ENCODE results near the gene OTOA.
"Not testable (repeated sequence)": the region's sequence is repeated elsewhere in the genome, so short reads cannot be mapped to it uniquely, and the experiment has no call there.

The OTOA gene

GRCh38 chr16:21684199-21684598 is 20.4 kb downstream of the OTOA start:
- no peaks in the 10 kb centered on the region for H3K27me3 ChIP-seq (ENCODE audit: insufficient read depth, insufficient read length)
- no peak for DNase-seq (ENCODE audit: low read depth, low spot score)
- TF ChIP-seq ZNF274 (IDR thresholded peaks at IDR 0.05; ENCODE audit: low read depth, low read length) (no peak), SUZ12 (IDR thresholded peaks at IDR 0.05; ENCODE audit: extremely low read depth, insufficient read depth, insufficient read length) (no peak), YY1 (IDR thresholded peaks at IDR 0.05; ENCODE audit: insufficient read depth, insufficient read length) (no peak)

GRCh38 chr16:21685034-21685455 is 21.3 kb downstream of the OTOA start:
- Histone ChIP-seq H3K36me3 (ENCODE audit: insufficient read depth, insufficient read length, low read length) (no peaks in the 10 kb centered on the region), H3K4me3 (ENCODE audit: insufficient read length, low read depth) (no peak overlapping the region), H3K9ac (ENCODE audit: insufficient read length, low read depth) (no peak overlapping the region), H3K27me3 (ENCODE audit: insufficient read depth, insufficient read length) (no peaks in the 10 kb centered on the region), H3K4me1 (ENCODE audit: insufficient read depth, insufficient read length) (no peaks in the 10 kb centered on the region), H3K9me3 (ENCODE audit: insufficient read depth, low read length) (no peaks in the 10 kb centered on the region)
- TF ChIP-seq ZNF274 (IDR thresholded peaks at IDR 0.05; ENCODE audit: low read depth, low read length) (no peak), YY1 (IDR thresholded peaks at IDR 0.05; ENCODE audit: insufficient read depth, insufficient read length) (no peak), SUZ12 (IDR thresholded peaks at IDR 0.05; ENCODE audit: extremely low read depth, insufficient read depth, insufficient read length) (no peak)
- no peak for DNase-seq (ENCODE audit: low read depth, low spot score)

More at GRCh38 chr16:21684199-21684598, 20.4 kb downstream of the OTOA start:
- no peak overlapping the region for H3K9ac ChIP-seq (ENCODE audit: insufficient read length, low read depth)
- H3K4me1 ChIP-seq (ENCODE audit: insufficient read depth, insufficient read length) = no peaks in the 10 kb centered on the region
- no peaks in the 10 kb centered on the region for H3K36me3 ChIP-seq (ENCODE audit: insufficient read depth, insufficient read length, low read length)
- no peak overlapping the region for H3K4me3 ChIP-seq (ENCODE audit: insufficient read length, low read depth)
- no peaks in the 10 kb centered on the region for H3K9me3 ChIP-seq (ENCODE audit: insufficient read depth, low read length)

- Histone ChIP-seq H3K36me3 (ENCODE audit: insufficient read depth, insufficient read length, low read length) (no peaks in the 10 kb centered on the region), H3K4me3 (ENCODE audit: insufficient read length, low read depth) (no peak overlapping the region)
- no peak for DNase-seq (ENCODE audit: low read depth, low spot score)
These were observed 25.3 kb downstream of the OTOA start for GRCh38 chr16:21689107-21689506.

DNA sequence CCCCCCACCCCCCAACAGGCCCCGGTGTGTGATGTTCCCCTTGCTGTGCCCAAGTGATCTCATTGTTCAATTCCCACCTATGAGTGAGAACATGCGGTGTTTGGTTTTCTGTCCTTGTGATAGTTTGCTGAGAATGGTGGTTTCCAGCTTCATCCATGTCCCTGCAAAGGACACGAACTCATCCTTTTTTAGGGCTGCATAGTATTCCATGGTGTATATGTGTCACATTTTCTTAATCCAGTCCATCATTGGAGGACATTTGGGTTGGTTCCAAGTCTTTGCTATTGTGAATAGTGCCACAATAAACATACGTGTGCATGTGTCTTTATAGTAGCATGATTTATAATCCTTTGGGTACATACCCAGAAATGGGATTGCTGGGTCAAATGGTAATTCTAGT is 27.2 kb downstream of the OTOA start:
- H3K9me3 ChIP-seq (ENCODE audit: insufficient read depth, low read length); H3K4me1 ChIP-seq (ENCODE audit: insufficient read depth, insufficient read length); H3K9ac ChIP-seq (ENCODE audit: insufficient read length, low read depth); H3K27me3 ChIP-seq (ENCODE audit: insufficient read depth, insufficient read length); H3K36me3 ChIP-seq (ENCODE audit: insufficient read depth, insufficient read length, low read length); H3K4me3 ChIP-seq (ENCODE audit: insufficient read length, low read depth); DNase-seq (ENCODE audit: low read depth, low spot score): not testable (repeated sequence)

More at GRCh38 chr16:21689107-21689506, 25.3 kb downstream of the OTOA start:
- Histone ChIP-seq H3K9me3 (ENCODE audit: insufficient read depth, low read length) (no peaks in the 10 kb centered on the region), H3K9ac (ENCODE audit: insufficient read length, low read depth) (no peak overlapping the region), H3K27me3 (ENCODE audit: insufficient read depth, insufficient read length) (no peaks in the 10 kb centered on the region), H3K4me1 (ENCODE audit: insufficient read depth, insufficient read length) (no peaks in the 10 kb centered on the region)
- no peak for TF ChIP-seq SUZ12 (IDR thresholded peaks at IDR 0.05; ENCODE audit: extremely low read depth, insufficient read depth, insufficient read length)
- TF ChIP-seq ZNF274 (IDR thresholded peaks at IDR 0.05; ENCODE audit: low read depth, low read length) = no peak
- no peak for TF ChIP-seq YY1 (IDR thresholded peaks at IDR 0.05; ENCODE audit: insufficient read depth, insufficient read length)

- Histone ChIP-seq H3K4me1 (ENCODE audit: insufficient read depth, insufficient read length) (no peaks in the 10 kb centered on the region), H3K27me3 (ENCODE audit: insufficient read depth, insufficient read length) (no peaks in the 10 kb centered on the region), H3K4me3 (ENCODE audit: insufficient read length, low read depth) (no peak overlapping the region), H3K9me3 (ENCODE audit: insufficient read depth, low read length) (no peaks in the 10 kb centered on the region), H3K36me3 (ENCODE audit: insufficient read depth, insufficient read length, low read length) (no peaks in the 10 kb centered on the region), H3K9ac (ENCODE audit: insufficient read length, low read depth) (no peak overlapping the region)
- TF ChIP-seq SUZ12 (IDR thresholded peaks at IDR 0.05; ENCODE audit: extremely low read depth, insufficient read depth, insufficient read length) = no peak
- TF ChIP-seq YY1 (IDR thresholded peaks at IDR 0.05; ENCODE audit: insufficient read depth, insufficient read length) = no peak
- TF ChIP-seq ZNF274 (IDR thresholded peaks at IDR 0.05; ENCODE audit: low read depth, low read length) = no peak
- no peak for DNase-seq (ENCODE audit: low read depth, low spot score)
These were observed 30.8 kb downstream of the OTOA start for GRCh38 chr16:21694609-21695008.

- H3K4me1 ChIP-seq (ENCODE audit: insufficient read depth, insufficient read length) = no peaks in the 10 kb centered on the region
- no peaks in the 10 kb centered on the region for H3K36me3 ChIP-seq (ENCODE audit: insufficient read depth, insufficient read length, low read length)
- H3K4me3 ChIP-seq (ENCODE audit: insufficient read length, low read depth) = no peak overlapping the region
- H3K9ac ChIP-seq (ENCODE audit: insufficient read length, low read depth) = no peak overlapping the region
- H3K27me3 ChIP-seq (ENCODE audit: insufficient read depth, insufficient read length) = no peaks in the 10 kb centered on the region
- H3K9me3 ChIP-seq (ENCODE audit: insufficient read depth, low read length) = no peaks in the 10 kb centered on the region
- TF ChIP-seq ZNF274 (IDR thresholded peaks at IDR 0.05; ENCODE audit: low read depth, low read length) = no peak
- TF ChIP-seq YY1 (IDR thresholded peaks at IDR 0.05; ENCODE audit: insufficient read depth, insufficient read length) = no peak
- TF ChIP-seq SUZ12 (IDR thresholded peaks at IDR 0.05; ENCODE audit: extremely low read depth, insufficient read depth, insufficient read length) = no peak
- DNase-seq (ENCODE audit: low read depth, low spot score) = no peak
These were observed 33.3 kb downstream of the OTOA start for GRCh38 chr16:21697032-21697431.

DNA sequence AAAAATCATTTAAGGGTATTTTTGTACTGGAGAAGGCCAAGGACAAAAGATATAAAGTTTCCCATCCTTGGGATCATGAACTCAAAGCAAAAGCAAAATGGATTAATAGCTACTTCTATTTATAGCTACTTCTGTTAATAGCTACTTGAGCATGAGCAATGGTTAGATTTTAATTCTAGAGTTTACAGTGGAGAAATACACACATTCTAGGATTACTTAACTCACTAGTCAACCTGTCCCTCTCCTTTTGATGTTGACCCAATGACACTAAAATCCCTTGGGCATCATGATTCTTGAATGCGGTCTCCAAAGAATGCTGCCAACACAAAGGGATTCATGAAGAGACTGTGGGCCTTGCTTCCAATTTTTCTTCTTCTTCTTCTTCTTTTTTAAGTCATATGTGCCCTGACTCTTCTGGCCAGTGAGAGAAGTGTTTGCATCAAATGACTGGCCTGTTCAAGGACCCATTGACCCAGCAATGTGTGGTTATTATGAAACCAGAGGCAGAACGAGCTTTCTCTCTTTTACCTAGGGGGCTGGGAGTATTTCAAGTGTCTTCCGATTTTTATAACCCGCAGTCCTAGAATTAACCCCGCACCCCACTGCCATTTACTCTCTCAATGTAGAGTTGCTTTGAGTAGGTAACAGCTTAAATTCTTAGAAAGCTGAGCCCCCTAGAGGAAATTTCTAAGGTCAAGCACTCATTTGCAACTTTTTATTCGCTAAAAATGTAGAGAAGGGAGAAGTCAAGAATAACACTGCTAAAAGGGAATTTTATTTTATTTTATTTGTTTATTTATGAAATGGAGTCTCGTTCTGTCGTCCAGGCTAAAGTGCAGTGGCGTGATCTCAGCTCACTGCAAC is 34.6 kb downstream of the OTOA start:
- TF ChIP-seq ZNF274 (IDR thresholded peaks at IDR 0.05; ENCODE audit: low read depth, low read length) (no peak), SUZ12 (IDR thresholded peaks at IDR 0.05; ENCODE audit: extremely low read depth, insufficient read depth, insufficient read length) (no peak), YY1 (IDR thresholded peaks at IDR 0.05; ENCODE audit: insufficient read depth, insufficient read length) (no peak)
- Histone ChIP-seq H3K36me3 (ENCODE audit: insufficient read depth, insufficient read length, low read length) (no peaks in the 10 kb centered on the region), H3K9ac (ENCODE audit: insufficient read length, low read depth) (no peak overlapping the region), H3K9me3 (ENCODE audit: insufficient read depth, low read length) (no peaks in the 10 kb centered on the region), H3K27me3 (ENCODE audit: insufficient read depth, insufficient read length) (no peaks in the 10 kb centered on the region), H3K4me3 (ENCODE audit: insufficient read length, low read depth) (no peak overlapping the region), H3K4me1 (ENCODE audit: insufficient read depth, insufficient read length) (no peaks in the 10 kb centered on the region)
- no peak for DNase-seq (ENCODE audit: low read depth, low spot score)
